ENCODE results near the gene IL15RA. TPM values are rescaled to one million over a fixed set of nuclear protein-coding genes. Genes with fewer than 3 reads are reported as not detected.
"Not testable (repeated sequence)": the region's sequence is repeated elsewhere in the genome, so short reads cannot be mapped to it uniquely, and the experiment has no call there.

IL15RA gene
- total and polyA plus RNA-seq, 5 donors from 2014 or later = 9.1 to 17.7 (median 9.9) TPM

DNA sequence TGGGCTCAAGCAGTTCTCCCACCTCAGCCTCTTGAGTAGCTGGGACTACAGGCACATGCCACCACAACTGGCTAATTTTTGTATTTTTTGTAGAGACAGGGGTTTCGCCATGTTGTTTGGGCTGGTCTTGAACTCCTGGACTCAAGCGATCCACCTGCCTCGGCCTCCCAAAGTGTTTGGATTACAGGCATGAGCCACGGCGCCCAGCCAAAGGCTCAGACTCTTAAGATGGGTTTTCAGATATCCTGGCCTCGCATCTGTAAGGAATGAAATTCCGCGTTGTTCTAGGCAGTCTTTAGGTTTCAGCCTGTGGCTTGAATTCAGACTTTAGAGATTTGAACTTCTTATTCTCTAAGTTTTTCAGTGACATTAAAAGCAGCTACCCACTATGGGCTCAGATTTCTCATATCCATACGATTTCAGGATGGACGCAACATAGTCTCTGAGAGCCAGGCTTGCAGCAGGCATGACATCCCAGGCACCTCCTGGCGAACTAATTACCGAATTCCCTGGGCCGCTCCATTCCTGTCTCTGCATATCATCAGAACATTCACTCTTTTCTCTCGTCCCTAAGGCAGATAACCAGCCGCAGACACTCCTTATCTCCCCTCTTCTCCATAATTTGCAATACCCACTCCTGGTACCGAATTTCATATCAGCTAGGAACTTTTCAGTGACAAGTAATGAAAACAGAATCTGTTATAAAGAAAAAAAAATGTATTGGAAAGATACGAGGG lies 29.7 kb downstream of the IL15RA start:
- no peaks in the 10 kb centered on the region for H3K9me3 Mint-ChIP-seq
- no peaks in the 10 kb centered on the region for H3K36me3 Mint-ChIP-seq
- no peaks in the 10 kb centered on the region for H3K27me3 ChIP-seq (ENCODE audit: control insufficient read depth, insufficient read depth, low read length)
- no peak overlapping the region for H3K27ac Mint-ChIP-seq
- H3K4me1 ChIP-seq (ENCODE audit: control insufficient read depth, insufficient read depth, low read length, poor library complexity, severe bottlenecking) = no peaks in the 10 kb centered on the region
- DNase-seq (no peak), ATAC-seq (ENCODE audit: low read depth in 2 of 2) (no peak)
- H3K4me1 Mint-ChIP-seq = peaks cover 0 to 8% (median 2%) of the 10 kb centered on the region in 4 donors
- no peaks in the 10 kb centered on the region for H3K9me3 ChIP-seq (ENCODE audit: control insufficient read depth in 2 of 2, low read length in 2 of 2)
- H3K36me3 ChIP-seq (ENCODE audit: control insufficient read depth, insufficient read depth, low read length) = peaks cover 4% of the 10 kb centered on the region
- no peak overlapping the region for H3K4me3 Mint-ChIP-seq
- H3K27me3 Mint-ChIP-seq = peaks cover 7% of the 10 kb centered on the region
- H3K4me3 ChIP-seq (ENCODE audit: low read depth, low read length) = no peak overlapping the region
- H3K27ac ChIP-seq (ENCODE audit: insufficient read depth, low read length, poor library complexity, severe bottlenecking) = no peak overlapping the region

DNA sequence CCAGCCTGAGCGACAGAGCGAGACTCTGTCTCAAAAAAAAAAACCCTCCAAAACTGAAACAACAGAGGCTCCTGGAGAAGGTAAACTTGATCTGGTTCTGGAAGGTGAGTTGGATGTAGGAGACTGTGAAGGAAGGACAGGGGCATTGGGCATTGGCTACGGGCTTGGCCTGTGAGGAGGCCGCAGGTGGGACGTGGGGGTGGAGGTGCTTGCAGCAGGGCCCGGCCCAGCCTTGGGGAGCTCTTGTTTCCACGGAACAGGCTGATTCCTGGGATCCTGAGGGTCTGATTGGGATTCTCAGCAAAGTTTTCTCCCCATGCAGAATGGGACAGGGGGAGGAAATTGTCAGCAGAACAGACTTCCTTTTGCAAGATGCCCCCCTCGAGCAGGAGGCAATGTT lies 30.6 kb downstream of the IL15RA start:
- Histone ChIP-seq H3K4me1 (ENCODE audit: control insufficient read depth, insufficient read depth, low read length, poor library complexity, severe bottlenecking) (no peaks in the 10 kb centered on the region), H3K27ac (ENCODE audit: insufficient read depth, low read length, poor library complexity, severe bottlenecking) (no peak overlapping the region), H3K27me3 (ENCODE audit: control insufficient read depth, insufficient read depth, low read length) (no peaks in the 10 kb centered on the region), H3K36me3 (ENCODE audit: control insufficient read depth, insufficient read depth, low read length) (no peaks in the 10 kb centered on the region), H3K4me3 (ENCODE audit: low read depth, low read length) (no peak overlapping the region), H3K9me3 (ENCODE audit: control insufficient read depth in 2 of 2, low read length in 2 of 2) (no peaks in the 10 kb centered on the region)
- peak overlapping the region in 1 of 3 donors; percentile 62 for H3K27ac Mint-ChIP-seq
- ATAC-seq (ENCODE audit: low read depth in 2 of 2) = no peak
- peaks cover 7% of the 10 kb centered on the region for H3K27me3 Mint-ChIP-seq
- H3K4me3 Mint-ChIP-seq = no peak overlapping the region
- DNase-seq = no peak
- no peaks in the 10 kb centered on the region for H3K9me3 Mint-ChIP-seq
- H3K4me1 Mint-ChIP-seq = peaks cover 0 to 8% (median 2%) of the 10 kb centered on the region in 4 donors
- H3K36me3 Mint-ChIP-seq = no peaks in the 10 kb centered on the region

DNA sequence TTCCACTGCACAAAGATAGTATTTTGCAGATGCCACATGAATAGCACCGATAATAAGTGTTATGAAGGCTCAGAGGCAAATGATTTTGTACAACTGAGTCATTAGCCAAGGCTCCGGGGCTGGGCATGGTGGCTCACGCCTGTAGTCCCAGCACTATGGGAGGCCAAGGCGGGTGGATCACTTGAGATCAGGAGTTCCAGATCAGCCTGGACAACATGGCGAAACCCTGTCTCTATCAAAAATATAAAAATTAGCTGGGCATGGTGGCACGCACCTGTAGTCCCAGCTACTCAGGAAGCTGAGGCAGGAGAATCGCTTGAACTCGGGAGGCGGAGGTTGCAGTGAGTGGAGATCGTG lies 30.9 kb downstream of the IL15RA start:
- not testable (repeated sequence) for H3K4me1 Mint-ChIP-seq; H3K27me3 Mint-ChIP-seq; ATAC-seq (ENCODE audit: low read depth in 2 of 2); DNase-seq; H3K36me3 Mint-ChIP-seq; H3K27me3 ChIP-seq (ENCODE audit: control insufficient read depth, insufficient read depth, low read length); H3K4me3 Mint-ChIP-seq; H3K27ac ChIP-seq (ENCODE audit: insufficient read depth, low read length, poor library complexity, severe bottlenecking); H3K4me1 ChIP-seq (ENCODE audit: control insufficient read depth, insufficient read depth, low read length, poor library complexity, severe bottlenecking); H3K9me3 Mint-ChIP-seq; H3K4me3 ChIP-seq (ENCODE audit: low read depth, low read length); H3K9me3 ChIP-seq (ENCODE audit: control insufficient read depth in 2 of 2, low read length in 2 of 2); H3K36me3 ChIP-seq (ENCODE audit: control insufficient read depth, insufficient read depth, low read length)
- H3K27ac Mint-ChIP-seq = peak overlapping the region in 2 of 3 donors; percentile 62 to 64

DNA sequence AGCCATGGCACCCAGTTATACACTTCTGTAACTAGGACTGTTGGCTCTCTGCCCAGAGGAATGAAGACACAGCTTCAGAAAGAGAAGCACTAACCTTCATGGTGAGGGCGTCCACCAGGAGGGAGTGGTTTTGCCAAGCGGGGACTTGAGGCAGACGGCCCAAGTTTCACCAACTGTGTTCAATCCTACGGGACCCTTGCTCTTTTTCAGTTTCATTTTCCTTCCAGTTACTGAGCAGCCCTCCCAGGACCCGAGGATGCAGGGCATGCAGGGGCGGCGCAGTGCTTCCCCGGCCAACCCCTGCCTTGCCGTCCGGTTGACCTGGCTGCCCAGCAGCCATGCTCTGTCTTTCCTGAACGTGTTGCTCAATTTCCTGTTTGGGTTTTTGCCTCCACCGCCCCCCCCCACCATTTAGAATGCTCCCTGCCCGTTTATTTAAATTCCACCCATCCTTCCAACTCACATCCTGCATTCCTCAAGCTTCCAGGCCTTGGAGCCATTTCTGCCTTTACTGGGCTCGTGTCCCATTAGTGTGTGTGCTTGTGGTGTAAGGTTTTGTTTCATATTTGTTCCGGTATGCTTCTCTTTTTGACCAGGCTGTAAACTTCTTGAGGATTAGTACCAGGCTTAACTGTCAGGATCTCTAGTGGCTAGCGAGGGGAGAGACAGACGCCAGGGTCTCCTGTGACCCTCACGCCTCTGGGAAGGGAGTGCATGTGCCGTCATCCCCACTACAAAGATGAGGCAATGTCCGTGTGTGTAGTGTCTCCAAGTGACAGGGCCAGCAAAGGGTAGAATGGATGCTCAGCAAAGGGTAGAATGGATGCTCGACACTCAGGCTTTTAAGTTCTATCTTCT lies 31.6 kb downstream of the IL15RA start:
- Histone ChIP-seq H3K9me3 (ENCODE audit: control insufficient read depth in 2 of 2, low read length in 2 of 2) (no peaks in the 10 kb centered on the region), H3K27ac (ENCODE audit: insufficient read depth, low read length, poor library complexity, severe bottlenecking) (no peak overlapping the region), H3K36me3 (ENCODE audit: control insufficient read depth, insufficient read depth, low read length) (no peaks in the 10 kb centered on the region), H3K4me3 (ENCODE audit: low read depth, low read length) (no peak overlapping the region), H3K4me1 (ENCODE audit: control insufficient read depth, insufficient read depth, low read length, poor library complexity, severe bottlenecking) (no peaks in the 10 kb centered on the region), H3K27me3 (ENCODE audit: control insufficient read depth, insufficient read depth, low read length) (no peaks in the 10 kb centered on the region)
- H3K9me3 Mint-ChIP-seq = no peaks in the 10 kb centered on the region
- peaks cover 0 to 8% (median 2%) of the 10 kb centered on the region in 4 donors for H3K4me1 Mint-ChIP-seq
- H3K36me3 Mint-ChIP-seq = no peaks in the 10 kb centered on the region
- ATAC-seq (ENCODE audit: low read depth in 2 of 2) (no peak), DNase-seq (no peak)
- H3K4me3 Mint-ChIP-seq = peak overlapping the region in 1 of 4 donors; percentile 16
- peaks cover 7% of the 10 kb centered on the region for H3K27me3 Mint-ChIP-seq
- peak overlapping the region in 1 of 3 donors; percentile 64 for H3K27ac Mint-ChIP-seq

DNA sequence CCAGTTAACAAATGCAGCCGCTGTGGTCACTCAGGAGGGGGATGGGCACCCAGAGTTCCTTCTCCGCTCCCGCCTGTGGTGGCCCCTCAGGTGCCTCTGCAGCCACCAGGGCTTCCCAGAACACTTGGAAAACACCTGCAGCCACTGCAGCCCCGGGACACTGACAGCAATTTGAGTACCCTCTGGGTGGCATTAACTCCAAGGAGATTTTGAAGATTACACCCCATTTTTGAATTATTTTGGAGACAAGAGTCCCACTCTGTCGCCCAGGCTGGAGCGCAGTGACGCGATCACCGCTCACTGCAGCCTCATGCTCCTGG lies 32.2 kb downstream of the IL15RA start:
- no peaks in the 10 kb centered on the region for H3K27me3 ChIP-seq (ENCODE audit: control insufficient read depth, insufficient read depth, low read length)
- Mint-ChIP-seq H3K27me3 (peaks cover 7% of the 10 kb centered on the region), H3K9me3 (no peaks in the 10 kb centered on the region), H3K27ac (no peak overlapping the region), H3K4me1 (peaks cover 0 to 8% (median 2%) of the 10 kb centered on the region in 4 donors), H3K4me3 (no peak overlapping the region), H3K36me3 (no peaks in the 10 kb centered on the region)
- no peaks in the 10 kb centered on the region for H3K9me3 ChIP-seq (ENCODE audit: control insufficient read depth in 2 of 2, low read length in 2 of 2)
- H3K36me3 ChIP-seq (ENCODE audit: control insufficient read depth, insufficient read depth, low read length) = no peaks in the 10 kb centered on the region
- H3K4me3 ChIP-seq (ENCODE audit: low read depth, low read length) = no peak overlapping the region
- H3K27ac ChIP-seq (ENCODE audit: insufficient read depth, low read length, poor library complexity, severe bottlenecking) = no peak overlapping the region
- ATAC-seq (ENCODE audit: low read depth in 2 of 2) (no peak), DNase-seq (no peak)
- no peaks in the 10 kb centered on the region for H3K4me1 ChIP-seq (ENCODE audit: control insufficient read depth, insufficient read depth, low read length, poor library complexity, severe bottlenecking)

DNA sequence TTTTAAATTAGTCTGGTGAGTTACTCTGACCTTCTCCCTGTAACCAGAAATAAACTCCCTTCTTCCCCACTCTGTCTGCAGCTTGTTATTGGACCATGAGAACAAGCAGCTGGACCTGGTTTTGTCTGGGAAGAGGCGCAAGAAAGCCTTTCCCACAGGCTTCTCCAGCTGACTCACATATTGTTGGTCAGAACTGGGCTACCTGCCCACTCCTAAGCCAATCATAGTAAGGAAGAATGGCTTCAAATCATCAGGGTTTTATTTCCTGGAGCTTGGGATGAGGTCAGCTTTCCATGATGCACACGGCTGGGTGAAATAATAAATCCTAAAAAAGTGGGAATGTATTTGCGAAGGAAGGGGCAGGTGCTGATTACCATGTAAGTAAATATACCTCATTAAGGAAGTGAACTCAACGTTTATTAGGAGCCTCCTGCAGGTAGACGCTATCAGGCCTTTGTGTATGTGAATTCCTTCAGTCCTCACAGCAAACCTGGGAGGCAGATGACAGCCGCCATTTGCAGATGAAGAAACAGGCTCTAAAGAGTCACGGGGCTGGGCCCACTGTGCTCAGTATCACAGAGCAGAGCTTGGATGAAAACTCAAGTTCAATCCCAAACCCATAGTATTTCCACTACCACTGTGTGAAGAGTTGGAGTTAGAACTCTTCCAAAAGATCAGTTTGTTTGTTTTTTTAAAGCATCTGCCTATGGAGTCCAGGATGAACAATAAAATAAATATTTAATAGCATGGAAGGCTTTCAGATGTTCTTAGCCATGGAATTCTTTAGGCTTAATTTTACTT lies 32.8 kb downstream of the IL15RA start:
- Histone ChIP-seq H3K27ac (ENCODE audit: insufficient read depth, low read length, poor library complexity, severe bottlenecking) (no peak overlapping the region), H3K4me1 (ENCODE audit: control insufficient read depth, insufficient read depth, low read length, poor library complexity, severe bottlenecking) (no peaks in the 10 kb centered on the region), H3K36me3 (ENCODE audit: control insufficient read depth, insufficient read depth, low read length) (no peaks in the 10 kb centered on the region), H3K4me3 (ENCODE audit: low read depth, low read length) (no peak overlapping the region), H3K9me3 (ENCODE audit: control insufficient read depth in 2 of 2, low read length in 2 of 2) (no peaks in the 10 kb centered on the region), H3K27me3 (ENCODE audit: control insufficient read depth, insufficient read depth, low read length) (no peaks in the 10 kb centered on the region)
- ATAC-seq (ENCODE audit: low read depth in 2 of 2) = no peak
- H3K9me3 Mint-ChIP-seq = no peaks in the 10 kb centered on the region
- peaks cover 0 to 8% (median 2%) of the 10 kb centered on the region in 4 donors for H3K4me1 Mint-ChIP-seq
- H3K27ac Mint-ChIP-seq = peak overlapping the region in 1 of 3 donors; percentile 22
- peaks cover 7% of the 10 kb centered on the region for H3K27me3 Mint-ChIP-seq
- H3K4me3 Mint-ChIP-seq = no peak overlapping the region
- no peaks in the 10 kb centered on the region for H3K36me3 Mint-ChIP-seq
- DNase-seq = no peak

DNA sequence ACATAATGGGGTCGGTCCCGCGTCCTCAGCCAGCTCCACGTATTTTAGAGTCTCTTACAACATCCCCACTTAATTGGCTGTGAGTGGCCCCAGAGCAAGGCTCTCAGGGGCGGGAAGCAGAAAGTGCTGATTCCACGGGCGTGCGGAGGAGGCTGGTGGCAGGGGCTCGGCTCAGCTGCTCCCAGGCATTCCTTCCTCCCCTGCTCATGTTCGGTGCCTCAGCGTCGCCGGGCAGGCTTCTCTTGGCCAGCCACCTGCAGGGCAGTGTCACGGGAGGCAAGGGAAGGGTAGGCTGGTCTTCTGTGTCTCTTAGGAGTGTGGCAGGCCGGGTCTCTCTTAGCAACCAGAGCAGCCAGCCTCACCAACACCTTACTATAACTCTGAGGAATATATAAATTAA lies 33.8 kb downstream of the IL15RA start:
- H3K4me3 Mint-ChIP-seq = no peak overlapping the region
- no peaks in the 10 kb centered on the region for H3K4me1 ChIP-seq (ENCODE audit: control insufficient read depth, insufficient read depth, low read length, poor library complexity, severe bottlenecking)
- DNase-seq (no peak), ATAC-seq (ENCODE audit: low read depth in 2 of 2) (no peak)
- H3K27ac Mint-ChIP-seq = no peak overlapping the region
- H3K9me3 ChIP-seq (ENCODE audit: control insufficient read depth in 2 of 2, low read length in 2 of 2) = no peaks in the 10 kb centered on the region
- peaks cover 4% of the 10 kb centered on the region for H3K36me3 Mint-ChIP-seq
- H3K4me3 ChIP-seq (ENCODE audit: low read depth, low read length) = no peak overlapping the region
- no peaks in the 10 kb centered on the region for H3K36me3 ChIP-seq (ENCODE audit: control insufficient read depth, insufficient read depth, low read length)
- no peaks in the 10 kb centered on the region for H3K27me3 ChIP-seq (ENCODE audit: control insufficient read depth, insufficient read depth, low read length)
- H3K9me3 Mint-ChIP-seq = no peaks in the 10 kb centered on the region
- H3K4me1 Mint-ChIP-seq = peaks cover 0 to 6% (median 0%) of the 10 kb centered on the region in 4 donors
- H3K27me3 Mint-ChIP-seq = peaks cover 7% of the 10 kb centered on the region
- H3K27ac ChIP-seq (ENCODE audit: insufficient read depth, low read length, poor library complexity, severe bottlenecking) = no peak overlapping the region

Data from CD4-positive, CD25-positive, alpha-beta regulatory T cell (primary cell).